Epidermal melanocyte (primary cell): Measurements from ENCODE around the gene CEP131.

Source experiments
- DNase-seq: peaks from one replicate; pipeline ENCODE4 v3.0.0; 2011; ENCODE audit warnings: low spot score; ENCODE audit not compliant: insufficient read length

The CEP131 gene

DNA sequence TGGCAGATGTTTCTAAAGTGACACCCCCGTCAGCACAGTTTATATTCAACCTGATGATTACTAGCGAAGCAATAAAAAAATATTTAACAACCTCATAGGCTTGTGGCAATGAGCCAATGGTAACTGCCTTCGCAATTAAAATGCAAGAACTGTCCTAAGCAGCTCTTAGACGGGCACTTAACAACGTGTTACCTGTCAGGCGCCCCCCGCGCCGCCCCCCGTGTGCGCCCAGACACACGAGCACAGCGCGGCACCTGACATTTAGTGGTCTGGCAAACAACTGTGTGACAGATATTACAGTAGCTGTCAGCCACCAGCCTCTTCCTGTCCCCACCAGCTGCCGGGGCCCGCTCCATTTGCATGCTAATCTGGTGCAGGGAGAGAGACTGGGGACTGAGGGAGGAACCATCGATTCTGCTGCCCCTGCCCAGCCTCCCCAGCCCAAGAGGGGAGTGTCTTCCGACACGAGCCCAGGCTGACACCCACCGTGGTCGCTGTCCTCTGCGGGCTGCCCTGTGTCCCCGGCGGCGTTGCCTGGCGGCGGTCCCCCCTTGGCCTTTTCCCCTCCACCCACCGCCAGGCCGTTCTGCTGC is 29.0 kb upstream of the CEP131 start:
- no peak for DNase-seq

DNA sequence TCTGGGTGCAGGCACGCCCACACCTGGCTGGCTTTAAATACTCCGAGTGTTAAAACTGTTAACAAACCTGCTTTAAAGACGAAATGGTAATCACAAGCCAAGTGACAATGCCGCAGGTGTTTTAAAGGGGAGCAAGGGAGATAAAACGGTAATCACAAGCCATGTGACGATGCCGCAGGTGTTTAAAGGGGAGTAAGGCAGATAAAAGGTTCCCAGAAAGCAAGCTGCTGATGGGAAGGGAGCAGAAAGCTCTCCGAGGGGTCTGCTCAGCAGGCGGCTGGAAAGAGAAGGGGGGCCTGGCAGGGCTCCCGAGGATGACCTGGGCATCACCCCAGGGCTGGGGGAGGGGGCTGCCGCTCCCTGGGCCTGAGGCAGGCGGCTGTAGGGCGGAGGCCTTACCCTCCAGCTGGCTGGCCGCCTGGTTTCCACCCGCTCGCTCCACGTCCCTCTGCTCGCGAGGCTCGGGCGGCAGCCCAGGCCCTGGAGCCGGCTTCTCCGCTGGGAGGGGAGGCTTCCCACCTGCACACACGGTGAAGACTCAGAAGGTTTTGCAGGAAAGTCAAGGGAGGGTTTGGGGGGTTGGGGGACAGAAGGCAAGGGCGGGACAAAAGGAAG is 28.4 kb upstream of the CEP131 start:
- no peak for DNase-seq

DNA sequence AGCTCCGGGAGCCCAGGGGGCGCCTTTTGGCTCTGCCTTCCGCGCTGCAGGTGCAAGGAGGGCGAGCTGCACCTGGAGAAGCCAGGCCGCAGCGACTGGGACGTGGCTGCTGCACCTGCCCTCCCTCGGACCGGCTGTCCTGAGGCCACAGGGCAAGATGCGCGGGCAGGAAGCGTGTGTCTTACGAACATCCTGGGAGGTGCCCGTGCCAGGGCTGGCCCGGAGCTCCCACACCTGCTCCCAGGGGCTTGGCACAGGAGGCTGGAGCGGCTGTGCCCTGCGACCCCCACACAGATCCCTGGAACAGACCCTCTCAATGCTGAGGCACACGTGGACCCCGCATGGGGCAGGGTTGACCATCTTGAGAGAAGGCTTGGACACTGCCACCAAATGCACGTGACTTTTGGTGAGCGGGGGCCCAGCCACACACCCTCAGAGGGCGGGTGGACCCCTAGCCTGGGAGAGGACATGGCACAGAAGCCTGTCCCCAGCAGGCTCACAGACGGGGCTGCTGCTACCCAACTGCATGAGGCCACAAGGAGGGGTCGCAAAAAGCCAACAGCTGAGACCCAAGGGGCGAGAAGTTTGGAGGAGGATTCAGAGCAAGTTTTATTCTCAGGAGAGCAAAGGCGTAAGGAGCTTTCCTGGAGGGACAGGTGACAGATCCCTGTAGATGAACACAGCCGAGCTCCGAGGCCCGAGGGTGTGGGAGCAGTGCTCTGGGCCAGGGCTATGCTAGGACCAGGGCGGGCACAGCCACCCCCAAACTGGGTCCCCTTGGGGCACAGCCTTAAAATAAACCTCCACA is 27.7 kb upstream of the CEP131 start:
- DNase-seq = no peak

DNA sequence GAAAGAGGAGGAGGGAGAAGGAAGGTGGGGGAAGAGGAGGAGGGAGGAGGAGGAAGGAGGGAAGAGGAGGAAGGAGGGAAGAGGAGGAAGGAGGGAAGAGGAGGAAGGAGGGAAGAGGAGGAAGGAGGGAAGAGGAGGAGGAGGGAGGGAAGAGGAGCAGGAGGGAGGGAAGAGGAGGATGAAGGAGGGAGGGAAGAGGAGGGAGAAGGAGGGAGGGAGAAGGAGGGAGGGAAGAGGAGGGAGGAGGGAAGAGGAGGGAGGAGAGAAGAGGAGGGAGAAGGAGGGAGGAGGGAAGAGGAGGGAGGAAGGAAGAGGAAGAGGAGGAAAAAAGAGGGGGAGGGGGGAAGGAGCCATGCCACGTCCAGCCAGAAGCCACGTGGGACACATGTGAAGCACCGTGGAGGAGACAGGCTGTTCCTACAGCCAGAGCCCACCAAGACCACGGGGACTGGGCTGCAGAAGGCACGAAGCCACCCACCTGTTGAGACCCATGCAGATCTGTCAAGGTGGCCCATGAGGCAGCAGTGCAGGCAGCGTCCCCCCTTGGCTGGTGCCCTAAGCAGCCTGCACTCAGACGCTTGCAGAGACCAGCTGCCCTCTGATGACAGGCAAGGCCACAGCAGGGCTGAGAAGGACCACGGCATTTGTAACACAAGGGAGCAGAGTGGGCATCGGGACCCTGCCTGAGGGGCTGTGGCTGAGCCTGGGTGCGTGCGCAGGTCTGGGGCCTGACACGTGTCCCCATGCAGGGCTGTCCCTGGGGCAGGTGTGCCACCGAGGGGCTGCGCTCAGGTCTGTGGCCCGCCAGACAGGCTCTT is 26.7 kb upstream of the CEP131 start:
- DNase-seq = no peak

DNA sequence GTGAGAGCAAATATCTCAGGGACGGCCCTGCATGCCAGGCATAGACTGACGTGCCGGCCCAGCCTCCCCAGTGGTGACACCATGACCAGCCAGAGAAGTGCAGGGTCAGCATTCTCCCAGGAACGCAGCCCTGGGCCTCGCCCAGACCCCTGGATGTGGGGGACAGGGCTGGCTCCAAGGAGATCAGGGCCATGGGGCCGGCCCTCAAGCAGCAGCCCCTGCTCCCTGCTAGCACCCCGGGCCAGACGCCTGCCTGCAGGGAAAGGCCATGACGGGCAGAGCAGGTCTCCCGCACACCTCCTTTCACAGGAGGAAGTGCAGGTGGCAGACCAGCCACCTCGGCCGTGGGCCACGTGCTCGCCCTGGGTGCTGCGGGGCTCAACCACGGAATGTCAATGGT is 25.9 kb upstream of the CEP131 start:
- DNase-seq = no peak

DNA sequence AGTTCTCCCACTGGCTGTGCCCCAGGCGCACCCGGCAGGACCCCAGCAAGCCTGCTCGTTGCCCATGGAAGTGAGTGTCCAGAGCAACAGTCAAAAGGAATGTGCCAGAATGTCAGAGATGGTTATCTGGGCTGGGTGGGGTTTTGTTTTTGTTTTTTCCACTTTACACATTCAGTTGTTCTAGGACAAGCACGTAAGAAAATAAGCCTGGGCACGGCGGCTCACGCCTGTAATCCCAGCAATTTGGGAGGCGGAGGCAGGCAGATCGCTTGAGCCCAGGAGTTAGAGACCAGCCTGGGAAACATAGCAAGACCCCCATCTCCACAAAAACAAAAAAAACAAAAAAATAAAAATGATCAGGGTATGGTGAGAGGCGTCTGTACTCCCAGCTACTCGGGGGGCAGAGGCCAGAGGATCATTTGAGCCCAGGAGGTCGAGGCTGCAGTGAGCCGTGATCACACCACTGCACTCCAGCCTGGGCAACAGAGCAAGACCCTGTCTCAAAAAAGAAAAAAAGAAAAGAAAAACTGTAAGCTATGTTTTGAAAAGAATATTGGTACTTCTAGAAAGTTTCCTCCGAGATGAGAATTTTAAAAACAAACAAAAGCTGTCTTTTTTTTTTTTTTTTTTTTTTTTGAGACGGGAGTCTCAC is 24.7 kb upstream of the CEP131 start:
- DNase-seq = no peak

DNA sequence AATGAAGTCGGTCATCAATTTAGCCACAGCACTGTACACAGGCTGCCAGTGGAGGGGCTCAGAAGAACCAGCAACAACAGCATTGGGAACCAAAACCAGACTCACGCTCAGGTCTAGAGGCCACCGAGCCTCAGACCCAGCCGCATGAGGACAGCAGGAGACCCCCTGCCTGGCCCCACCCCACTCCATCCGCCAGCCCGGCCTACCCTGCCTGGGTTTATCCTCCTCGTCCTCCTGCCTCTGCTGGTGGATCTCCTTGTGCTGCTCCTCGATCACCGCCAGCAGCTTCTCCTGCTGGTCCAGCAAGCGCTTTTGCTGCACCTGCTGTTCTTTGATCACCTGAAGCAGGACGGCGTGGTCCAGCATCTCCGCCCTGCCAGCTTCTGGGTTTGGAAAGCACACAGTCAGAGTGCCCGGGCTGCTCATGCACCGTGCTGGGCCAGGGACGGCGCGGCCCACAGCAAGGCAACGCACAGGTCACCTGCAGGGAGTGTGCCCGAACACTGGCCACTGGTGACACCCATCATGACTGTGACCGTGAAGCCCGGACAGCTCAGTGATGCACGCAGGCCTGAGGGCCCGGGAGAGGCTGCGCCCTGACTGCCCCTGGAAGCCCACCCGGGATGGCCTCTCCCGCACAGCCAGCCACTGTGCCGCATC is 24.0 kb upstream of the CEP131 start:
- DNase-seq = no peak

DNA sequence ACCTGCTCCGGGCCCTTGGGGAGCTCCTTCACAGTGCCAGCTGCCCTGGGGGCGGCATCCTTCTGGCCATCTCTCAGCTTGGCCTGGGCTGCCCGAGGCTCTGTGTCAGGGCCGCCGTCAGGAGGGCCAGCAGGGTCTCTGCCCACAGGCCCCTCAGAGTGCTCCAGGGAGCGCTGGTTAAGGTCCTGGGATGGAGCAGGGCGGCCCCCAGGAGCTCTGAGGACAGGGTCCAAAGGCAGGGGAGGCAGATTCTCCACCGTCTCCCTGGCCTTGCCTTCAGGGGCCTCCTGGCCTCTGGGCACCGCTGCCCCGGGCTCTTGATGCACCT is 23.5 kb upstream of the CEP131 start:
- no peak for DNase-seq

DNA sequence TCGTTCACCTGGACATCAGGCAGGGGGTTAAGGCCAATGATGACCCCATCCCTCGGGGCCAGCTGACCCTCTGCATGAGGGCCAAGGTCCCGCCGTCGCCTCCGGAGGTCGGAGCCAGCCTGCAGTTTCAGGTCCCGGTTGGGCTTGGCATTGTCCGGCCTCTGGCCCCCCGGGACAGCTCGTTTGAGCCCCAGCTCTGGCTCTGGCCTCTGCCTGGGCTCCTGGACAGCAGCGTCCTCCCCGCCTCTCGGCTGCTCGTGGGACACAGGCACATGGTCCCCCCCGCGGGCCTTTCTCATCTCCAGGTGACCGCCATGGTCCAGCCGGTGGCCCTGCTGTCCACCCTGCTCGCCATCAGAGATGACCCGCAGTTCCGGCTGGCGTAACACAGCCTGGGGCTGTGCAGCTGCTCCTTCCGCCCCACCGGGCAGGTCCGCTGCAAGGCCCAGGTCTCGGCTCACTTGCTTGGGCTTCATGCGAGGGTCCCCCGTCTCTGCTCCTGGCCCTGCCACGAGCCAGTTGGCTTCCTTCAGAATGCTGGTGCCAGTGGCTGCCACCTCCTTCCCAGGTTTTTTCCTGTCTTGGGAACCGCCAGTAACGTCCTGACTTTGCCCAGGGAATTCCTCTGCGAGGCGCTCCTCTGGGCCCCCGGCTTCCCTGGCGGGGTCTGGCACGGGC is 23.0 kb upstream of the CEP131 start:
- DNase-seq = no peak

DNA sequence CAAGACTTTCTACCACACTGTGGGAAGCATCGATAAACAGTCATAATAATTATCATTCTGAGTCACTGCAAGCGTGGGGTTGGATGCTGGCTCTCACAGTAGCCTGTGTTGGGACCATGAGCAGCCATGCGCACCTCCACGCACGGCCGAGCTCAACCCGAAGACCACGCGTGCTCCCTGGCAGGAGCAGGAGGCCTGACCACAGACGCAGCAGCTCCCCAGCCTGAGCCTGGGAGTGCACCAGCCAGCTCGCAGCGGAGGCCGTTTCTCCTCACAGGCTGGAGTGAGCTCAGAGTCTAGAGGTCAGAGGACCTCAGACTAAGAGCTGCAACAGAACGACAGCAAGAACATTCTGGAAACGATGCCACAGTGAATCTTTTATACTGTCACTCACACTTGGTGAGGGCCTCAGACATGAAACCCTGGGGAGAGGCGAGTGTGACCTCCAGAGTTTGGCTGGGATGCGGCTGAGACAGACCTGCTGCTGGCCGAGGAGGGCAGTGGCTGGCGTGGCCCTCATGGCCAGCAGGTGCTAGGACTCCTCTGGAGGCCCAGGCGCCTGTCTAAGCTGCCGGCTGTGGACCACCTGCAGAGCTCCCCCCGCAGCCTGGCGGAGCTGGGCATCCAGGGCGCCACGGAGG is 22.4 kb upstream of the CEP131 start:
- DNase-seq = no peak

DNA sequence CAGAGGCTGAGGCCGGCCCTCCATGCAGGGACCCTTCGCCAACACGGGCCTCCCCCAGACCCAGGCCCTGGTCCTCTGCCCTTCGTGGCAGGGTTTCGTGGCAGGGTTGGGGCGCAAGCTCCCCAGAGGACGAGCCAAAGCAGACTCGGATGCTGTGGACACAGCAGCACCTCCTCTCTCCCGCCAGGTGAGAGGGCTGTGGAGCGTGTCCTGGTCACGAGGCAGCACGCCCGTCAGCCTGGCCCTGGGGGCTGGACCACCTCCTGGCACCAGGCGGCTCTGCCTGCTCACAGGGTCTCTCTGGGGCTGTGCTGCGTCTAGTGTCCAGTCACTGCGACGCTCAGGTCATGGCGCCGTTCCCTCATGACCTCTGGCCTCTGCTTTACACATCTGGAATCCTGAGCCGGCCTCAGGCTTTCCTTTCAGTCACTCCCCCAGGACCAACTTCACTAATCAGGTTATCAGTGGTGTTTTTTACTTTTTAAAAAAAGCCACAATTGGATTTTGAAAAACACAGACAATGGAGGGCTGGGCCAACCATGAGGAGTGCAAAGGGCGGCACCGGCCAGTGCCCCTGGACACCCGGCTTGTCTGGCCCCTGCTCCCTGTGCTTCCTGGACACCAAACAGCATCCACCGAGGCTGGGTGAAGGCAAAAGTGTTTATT is 21.7 kb upstream of the CEP131 start:
- DNase-seq = no peak

DNA sequence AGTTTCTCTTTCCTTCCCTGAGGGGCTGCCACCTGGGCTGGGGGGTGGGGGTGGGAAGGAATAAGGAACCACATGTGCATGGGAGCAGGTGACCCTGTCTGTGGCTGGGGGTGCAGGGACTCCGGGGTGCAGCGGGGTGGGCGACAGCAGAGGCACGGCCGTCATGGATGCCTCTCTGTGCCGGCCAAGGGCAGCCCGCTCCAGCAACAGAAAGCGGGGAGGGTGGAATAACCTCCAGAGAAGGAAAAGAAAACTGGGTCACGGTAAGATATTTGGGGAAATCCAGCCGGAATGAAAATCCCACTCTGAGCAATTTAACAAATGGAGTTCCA is 20.5 kb upstream of the CEP131 start:
- DNase-seq = no peak

DNA sequence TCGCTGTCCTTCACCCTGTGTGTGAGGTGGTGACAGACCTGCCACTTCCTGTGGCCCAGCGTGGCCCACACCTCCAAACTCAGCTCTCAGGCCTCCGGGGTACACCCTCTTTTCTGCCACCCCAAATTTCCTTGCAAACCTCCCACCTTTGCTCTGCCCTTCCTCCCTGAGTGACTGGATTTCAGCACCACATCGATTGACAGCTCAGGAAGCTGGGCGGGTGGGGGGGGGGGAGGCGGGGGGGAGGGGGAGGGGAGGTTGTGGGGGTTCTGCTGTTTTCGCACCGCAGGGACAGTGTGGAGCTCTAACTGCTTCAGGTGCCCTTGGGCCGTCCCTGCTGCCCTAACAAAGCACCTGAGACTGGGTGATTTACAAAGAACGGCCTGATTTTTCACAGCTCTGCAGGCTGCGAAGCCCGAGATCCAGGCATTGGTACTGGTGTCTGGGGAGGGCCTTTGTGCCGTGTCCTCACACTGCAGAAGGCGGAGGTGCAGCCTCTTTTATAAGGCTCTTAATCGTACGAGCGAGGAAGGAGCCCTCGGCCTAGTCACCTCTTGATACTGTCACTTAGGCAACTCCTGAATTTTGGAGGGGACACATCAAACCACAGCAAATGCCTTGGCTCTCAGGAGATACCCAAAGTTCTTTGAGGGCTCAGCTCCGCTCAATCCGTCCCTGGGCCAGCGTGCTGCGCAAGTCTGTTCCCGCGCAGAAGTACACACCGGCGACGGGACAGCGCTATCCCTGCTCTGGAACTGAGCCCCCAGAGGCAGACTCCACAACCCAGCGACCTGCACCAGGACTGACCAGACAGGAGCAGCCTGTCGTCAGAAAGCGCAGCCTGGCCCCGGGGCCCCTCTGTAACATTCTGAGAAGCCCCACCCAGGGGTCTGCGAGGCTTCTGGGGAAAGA is 19.9 kb upstream of the CEP131 start:
- no peak for DNase-seq

DNA sequence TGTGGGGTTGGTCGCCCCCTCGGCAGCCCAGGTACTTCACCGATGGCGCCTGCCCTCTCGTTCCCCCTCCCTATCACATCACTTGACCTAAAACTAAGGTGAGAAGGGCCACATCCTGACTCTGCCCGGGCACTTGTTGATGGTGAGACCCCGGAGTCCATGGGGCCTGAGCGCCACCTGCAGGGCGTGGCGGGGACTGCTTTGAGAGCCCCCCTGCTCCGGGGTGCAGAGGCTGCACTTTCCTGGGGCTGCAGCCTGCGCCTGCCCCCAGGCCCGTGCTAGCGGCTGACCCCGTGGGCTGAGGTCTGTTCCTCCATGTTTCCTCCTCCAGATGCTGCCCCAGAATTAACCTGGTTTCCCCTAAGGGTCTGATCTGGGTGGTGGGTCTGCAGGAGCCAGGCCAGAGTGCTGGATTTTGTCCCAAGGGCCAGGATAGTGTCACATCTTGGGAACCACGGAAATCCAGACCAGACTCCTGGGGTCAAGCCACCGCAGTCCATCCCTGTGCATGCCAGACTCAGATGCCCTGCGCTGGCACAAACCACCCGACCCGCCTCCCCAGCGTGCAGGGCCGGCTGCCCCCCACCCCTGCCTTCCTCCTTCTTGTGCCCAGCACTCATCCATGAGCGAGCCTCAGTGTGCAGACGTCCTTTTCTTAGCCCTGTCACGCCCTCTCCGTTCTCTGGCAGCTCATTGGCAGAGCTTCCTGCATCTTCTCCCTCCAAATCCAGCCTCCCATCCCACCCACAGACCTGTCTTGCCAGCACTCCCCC is 19.1 kb upstream of the CEP131 start:
- DNase-seq = no peak

DNA sequence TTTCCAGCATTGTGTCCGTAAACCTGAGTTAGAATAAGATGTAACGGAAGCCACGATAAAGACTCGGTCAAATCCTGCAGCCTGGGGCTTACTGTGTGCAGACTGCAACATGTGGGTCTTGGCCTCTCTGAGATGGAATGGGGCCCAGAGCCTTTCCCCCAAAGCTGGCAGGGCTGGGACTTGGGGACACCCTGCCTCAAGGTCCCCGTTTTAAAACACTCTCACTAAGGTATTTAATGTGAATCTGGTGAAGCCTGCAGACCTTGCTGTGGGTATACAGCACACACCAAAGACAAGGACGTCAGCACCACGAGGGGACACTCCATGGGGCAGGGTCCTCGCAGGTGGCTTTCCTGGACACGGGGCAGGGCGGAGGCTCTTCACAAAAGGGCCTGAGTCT is 18.4 kb upstream of the CEP131 start:
- no peak for DNase-seq

DNA sequence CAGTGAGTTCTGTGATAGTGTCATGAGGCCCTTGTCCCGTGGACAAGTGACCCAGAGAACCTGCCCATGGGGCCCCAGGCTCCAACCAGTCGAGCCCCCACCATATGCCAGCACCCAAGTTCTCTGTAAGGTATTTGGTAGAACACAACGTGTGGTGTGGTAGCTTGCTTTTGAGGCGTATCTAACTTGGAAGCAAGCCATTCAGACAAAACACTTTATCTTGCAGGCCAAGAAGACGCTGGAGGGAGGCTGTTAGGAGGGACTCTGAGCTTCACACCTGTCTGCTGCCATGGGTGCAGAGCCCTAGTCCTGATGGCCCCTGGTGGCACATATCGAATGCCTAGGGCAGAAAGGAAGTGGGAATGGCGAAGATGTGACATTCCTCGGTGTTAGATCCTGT is 18.0 kb upstream of the CEP131 start:
- no peak for DNase-seq

DNA sequence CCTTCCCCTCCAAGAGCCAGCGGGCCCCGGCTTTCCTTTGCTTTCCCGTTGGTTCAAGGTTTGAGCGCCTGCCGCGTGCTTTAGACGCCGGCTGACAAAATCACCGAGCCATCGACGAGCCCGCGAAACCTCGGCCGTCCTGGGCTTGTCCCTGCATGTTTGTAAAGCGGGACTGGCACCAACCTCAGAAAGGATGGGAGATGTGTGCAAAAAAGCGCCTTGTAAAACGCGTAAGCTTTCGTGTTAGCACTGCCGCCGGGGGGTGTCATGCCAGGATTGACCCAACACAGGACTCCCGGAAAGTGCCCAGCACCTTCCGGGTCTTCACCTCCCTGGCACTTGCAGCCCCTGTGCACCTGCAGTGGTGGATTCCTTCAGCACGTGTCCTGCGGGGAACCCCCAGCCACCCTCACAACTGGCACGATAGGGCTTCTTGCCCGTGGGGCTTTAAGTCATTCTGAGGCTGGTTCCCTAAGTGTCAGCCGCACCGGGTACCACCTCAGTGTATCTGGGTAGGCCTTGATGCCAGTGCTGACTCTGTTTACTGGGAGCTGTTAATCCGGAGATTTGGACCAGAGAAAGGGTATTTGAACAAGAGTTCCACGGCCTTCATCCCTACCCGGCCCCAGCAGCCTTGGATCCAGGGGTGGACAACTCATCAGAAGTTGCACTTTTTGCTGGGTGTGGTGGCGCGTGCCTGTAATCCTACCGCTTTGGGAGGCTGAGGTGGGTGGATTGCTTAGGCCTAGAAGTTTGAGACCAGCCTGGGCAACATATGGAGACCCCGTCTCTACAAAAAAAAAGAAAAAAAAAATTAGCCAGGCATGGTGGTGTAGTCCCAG is 17.2 kb upstream of the CEP131 start:
- DNase-seq = no peak
